ENCODE measurements around the gene ZNF223.

ZNF223 gene

GRCh38 chr19:44051650-44052402, at the start of gene ZNF223:
Gene ZNF223 (plus strand): TSS chr19:44052036. CDS start chr19:44055177, 3,141 bp downstream.
- TF ChIP-seq CTCF (conservative IDR thresholded peaks at IDR 0.05), result no peak
- H3K27ac ChIP-seq, result peak within 1 kb of the TSS; percentile 80

GRCh38 chr19:44002212-44002565, 49.6 kb upstream of the ZNF223 start:
- peak overlapping the region; percentile 67 for H3K27ac ChIP-seq
- TF ChIP-seq CTCF (conservative IDR thresholded peaks at IDR 0.05), result no peak

- TF ChIP-seq CTCF (conservative IDR thresholded peaks at IDR 0.05), result no peak
- H3K27ac ChIP-seq, result peak within 1 kb of the TSS; percentile 67
Measured at GRCh38 chr19:44002566-44003460, 49.0 kb upstream of the ZNF223 start, which contains the start of gene ZNF230. Gene ZNF230 (plus strand): TSS chr19:44002957. CDS start chr19:44007079, 4,122 bp downstream.

GRCh38 chr19:44003461-44004009, 48.3 kb upstream of the ZNF223 start:
- peak overlapping the region; percentile 67 for H3K27ac ChIP-seq
- peak; percentile 19; the same call in 1 of the 2 replicates for TF ChIP-seq CTCF (conservative IDR thresholded peaks at IDR 0.05)

- H3K27ac ChIP-seq, result no peak overlapping the region
- TF ChIP-seq CTCF (conservative IDR thresholded peaks at IDR 0.05), result no peak
Measured at GRCh38 chr19:44005973-44006372, 45.9 kb upstream of the ZNF223 start.

- H3K27ac ChIP-seq, result no peak overlapping the region
- no peak for TF ChIP-seq CTCF (conservative IDR thresholded peaks at IDR 0.05)
Measured at GRCh38 chr19:44007473-44007872, 44.4 kb upstream of the ZNF223 start.

- no peak for TF ChIP-seq CTCF (conservative IDR thresholded peaks at IDR 0.05)
- H3K27ac ChIP-seq, result no peak overlapping the region
Measured at GRCh38 chr19:44010468-44010867, 41.4 kb upstream of the ZNF223 start.
